B cell (primary cell): ENCODE results near the gene DNAAF5.

Source experiments
- CTCF ChIP-seq: fragments of 200-600 bp; IDR thresholded peaks from one replicate; pipeline ENCODE4 v1.8.0; 2022; ENCODE audit warnings: antibody characterized with exemption, mild to moderate bottlenecking
- EZH2 ChIP-seq: IDR thresholded peaks from 2 replicates; pipeline ENCODE4 v1.6.1; 2012; ENCODE audit warnings: borderline replicate concordance, low read depth, mild to moderate bottlenecking, moderate library complexity, low read length; ENCODE audit not compliant: insufficient read depth, poor library complexity, severe bottlenecking

- TF ChIP-seq CTCF (no peak), EZH2 (no peak)
Observed at GRCh38 chr7:749140-749551, 22.6 kb downstream of the DNAAF5 start.
